Activated CD8-positive, alpha-beta memory T cell treated with anti-CD3 and anti-CD28 coated beads for 24 hours (primary cell): ENCODE results near the gene GPR35.
A peak's percentile ranks its signal among the peaks of the same experiment; 100 is the strongest.
"Not testable (repeated sequence)": the region's sequence is repeated elsewhere in the genome, so short reads cannot be mapped to it uniquely, and the experiment has no call there.

ENCODE experiments used
- DNase-seq: peaks from one replicate; pipeline ENCODE4 v3.0.0-alpha.2; 2020

Gene GPR35

GRCh38 chr2:240664622-240665021 is 39.3 kb downstream of the GPR35 start:
- no peak for DNase-seq

- DNase-seq: peak; percentile 15
These were observed 45.1 kb downstream of the GPR35 start for GRCh38 chr2:240670402-240670801.

GRCh38 chr2:240670950-240671349 is 45.7 kb downstream of the GPR35 start:
- DNase-seq: peak; percentile 7

GRCh38 chr2:240672076-240672700 is 46.9 kb downstream of the GPR35 start:
- peak; percentile 48 for DNase-seq

- peak; percentile 33 for DNase-seq
These were observed 47.5 kb downstream of the GPR35 start for GRCh38 chr2:240672701-240673190.

GRCh38 chr2:240674461-240675184 is 49.3 kb downstream of the GPR35 start:
- DNase-seq: peak; percentile 40

GRCh38 chr2:240675345-240675744 is 50.1 kb downstream of the GPR35 start:
- DNase-seq: not testable (repeated sequence)

- DNase-seq: not testable (repeated sequence)
These were observed 52.8 kb downstream of the GPR35 start for GRCh38 chr2:240678043-240678442.

- not testable (repeated sequence) for DNase-seq
These were observed 53.6 kb downstream of the GPR35 start for GRCh38 chr2:240678909-240679308.

- not testable (repeated sequence) for DNase-seq
These were observed 54.9 kb downstream of the GPR35 start for GRCh38 chr2:240680185-240680584.
